Measurements from ENCODE around the gene SFTA2.
A peak's percentile ranks its signal among the peaks of the same experiment; 100 is the strongest.
"Not testable (repeated sequence)": the region's sequence is repeated elsewhere in the genome, so short reads cannot be mapped to it uniquely, and the experiment has no call there.

Gene SFTA2

GRCh38 chr6:30942338-30943060 lies 10.5 kb upstream of the SFTA2 start:
- no peak for DNase-seq (ENCODE audit: low read depth in 3 of 3)

DNA sequence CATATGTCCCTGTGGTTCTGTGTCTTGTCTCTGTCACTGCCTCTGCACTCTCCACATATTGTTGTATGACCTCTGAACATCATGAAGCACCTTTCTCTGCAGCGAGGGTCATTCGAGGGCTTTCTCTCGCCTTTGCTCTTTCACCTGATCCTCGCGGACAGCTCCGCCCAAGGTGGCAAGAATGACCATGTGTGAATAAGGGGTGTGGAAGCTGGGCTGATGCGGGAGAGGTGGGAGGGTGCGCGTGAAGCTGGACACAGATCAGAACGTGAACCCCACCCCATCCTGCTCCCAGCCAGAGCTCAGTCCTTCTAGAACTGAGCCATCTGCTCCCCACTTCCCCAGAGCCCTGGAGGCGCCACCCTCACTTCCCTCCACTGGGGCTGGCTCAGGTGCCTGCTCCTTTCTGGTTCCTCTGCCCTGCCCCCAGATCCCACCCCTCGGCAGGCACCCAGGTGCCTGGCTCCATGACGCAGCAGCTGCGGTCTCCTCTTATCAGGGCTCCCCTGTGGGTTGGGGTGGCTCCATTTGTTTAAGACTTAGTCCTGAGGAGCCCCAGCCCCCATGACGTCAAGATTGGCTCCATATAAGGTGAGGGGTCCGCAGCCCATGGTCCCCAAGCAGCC lies 8.5 kb upstream of the SFTA2 start, which contains the start of gene MUCL3:
Gene MUCL3 (plus strand): TSS at position 613 of the 626 bp plus-strand sequence. CDS start 27 bp downstream, outside the sequence.
- DNase-seq (ENCODE audit: low read depth in 3 of 3): no peak

GRCh38 chr6:30939473-30939872 lies 7.5 kb upstream of the SFTA2 start:
- DNase-seq (ENCODE audit: low read depth in 3 of 3): no peak

DNA sequence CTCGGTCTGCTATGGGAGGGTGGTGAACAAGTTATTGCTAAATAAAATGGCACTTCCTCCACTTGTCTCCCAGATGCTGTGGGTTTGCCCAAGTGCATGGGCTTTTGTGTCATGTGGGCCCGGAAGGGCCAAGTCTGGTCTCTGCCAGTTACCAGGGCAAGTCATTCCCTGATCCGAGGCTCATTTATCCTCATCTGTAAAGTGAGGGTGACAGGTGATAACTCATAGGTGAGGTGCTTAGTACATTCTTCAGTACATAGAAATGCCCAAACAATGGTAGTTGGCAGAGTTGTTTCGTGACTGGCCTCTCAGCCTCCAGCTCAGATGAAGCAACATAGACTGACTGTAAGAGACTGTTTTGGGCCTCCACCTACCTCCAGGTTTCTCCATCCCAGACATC lies 6.8 kb upstream of the SFTA2 start:
- DNase-seq (ENCODE audit: low read depth in 3 of 3): no peak

- DNase-seq (ENCODE audit: low read depth in 3 of 3): no peak
These were observed 5.3 kb upstream of the SFTA2 start for GRCh38 chr6:30937265-30937664.

DNA sequence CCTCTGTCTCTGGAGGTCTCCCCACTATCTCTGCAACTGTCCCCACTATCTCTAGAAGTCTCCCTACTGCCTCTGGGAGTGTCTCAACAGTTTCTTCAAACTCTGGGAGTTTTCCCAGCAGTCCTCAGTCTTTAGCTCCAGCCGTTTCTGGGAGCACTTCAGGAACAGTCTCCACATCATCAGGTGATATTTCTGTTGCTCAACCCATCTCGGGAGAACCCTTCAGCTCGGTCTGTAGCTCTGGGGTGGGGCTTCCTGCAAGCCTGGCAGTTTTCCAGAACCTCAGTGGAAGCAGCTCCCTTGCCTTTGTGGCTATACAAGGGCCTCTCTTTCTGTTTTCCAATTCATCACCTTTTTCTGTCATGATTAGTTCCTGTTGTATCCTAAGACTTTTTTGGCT lies 3.0 kb upstream of the SFTA2 start:
- DNase-seq (ENCODE audit: low read depth in 3 of 3): no peak

DNA sequence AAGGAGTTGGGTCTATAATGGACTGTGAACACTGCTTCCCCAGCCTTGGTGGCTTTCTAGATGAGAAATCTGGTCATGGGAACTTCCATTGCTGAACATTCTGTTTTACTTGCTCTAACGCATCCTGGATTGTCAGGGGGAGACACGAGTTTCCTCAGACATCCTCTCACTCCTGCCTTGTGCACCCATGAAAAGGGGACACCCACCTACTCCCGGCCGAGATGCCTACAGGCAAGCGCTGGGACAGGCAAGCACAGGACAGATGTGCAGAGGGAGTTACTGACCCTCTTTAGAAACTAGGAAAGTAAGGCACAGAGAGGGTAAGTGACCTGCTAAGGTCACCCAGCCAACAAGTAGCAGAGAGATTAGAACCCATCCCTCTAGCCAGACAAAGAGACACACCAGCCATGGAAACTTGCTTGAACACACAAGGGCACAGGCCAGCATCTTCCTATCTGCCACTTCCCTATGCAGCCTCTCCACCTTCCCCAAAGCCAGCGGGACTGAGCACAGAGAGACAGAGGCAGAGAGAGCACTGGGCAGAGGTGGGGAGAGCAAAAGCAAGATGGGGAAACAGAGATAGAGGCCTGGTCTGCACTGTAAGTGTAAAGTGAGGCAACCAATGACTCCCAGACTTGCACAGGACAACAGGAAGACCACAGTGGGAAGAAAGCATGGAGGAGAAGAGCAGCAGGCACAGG lies 845 bp upstream of the SFTA2 start:
- no peak for DNase-seq (ENCODE audit: low read depth in 3 of 3)

GRCh38 chr6:30931272-30931671 lies 698 bp downstream of the SFTA2 start:
- no peak for DNase-seq (ENCODE audit: low read depth in 3 of 3)

DNA sequence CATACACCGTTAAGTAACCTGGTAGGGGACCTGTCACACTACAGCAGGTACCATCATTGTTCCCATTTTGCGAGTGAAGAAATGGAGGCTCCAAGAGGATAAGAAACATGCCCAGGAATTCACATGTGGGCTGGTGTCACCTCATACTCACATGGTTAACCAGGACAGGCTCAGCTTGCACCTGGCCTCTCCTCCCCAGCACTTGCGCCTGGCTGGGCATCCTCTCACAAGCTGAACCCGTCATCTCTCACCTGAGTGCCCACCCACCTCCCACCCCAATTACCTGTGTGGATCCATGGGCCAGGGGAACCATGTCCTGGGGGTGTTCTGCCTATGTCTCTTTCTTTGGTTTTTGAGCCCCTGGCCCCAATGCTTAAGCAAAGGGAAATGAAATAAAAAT lies 1.5 kb downstream of the SFTA2 start:
- DNase-seq (ENCODE audit: low read depth in 3 of 3): no peak

GRCh38 chr6:30928677-30929076 lies 3.3 kb downstream of the SFTA2 start:
- DNase-seq (ENCODE audit: low read depth in 3 of 3): no peak

- not testable (repeated sequence) for DNase-seq (ENCODE audit: low read depth in 3 of 3)
These were observed 4.9 kb downstream of the SFTA2 start for GRCh38 chr6:30927080-30927479.

- DNase-seq (ENCODE audit: low read depth in 3 of 3): no peak
These were observed 5.3 kb downstream of the SFTA2 start for GRCh38 chr6:30926644-30927043.

- DNase-seq (ENCODE audit: low read depth in 3 of 3): not testable (repeated sequence)
These were observed 7.8 kb downstream of the SFTA2 start for GRCh38 chr6:30924040-30924627.

GRCh38 chr6:30922447-30922852 lies 9.5 kb downstream of the SFTA2 start:
- DNase-seq (ENCODE audit: low read depth in 3 of 3): no peak

DNA sequence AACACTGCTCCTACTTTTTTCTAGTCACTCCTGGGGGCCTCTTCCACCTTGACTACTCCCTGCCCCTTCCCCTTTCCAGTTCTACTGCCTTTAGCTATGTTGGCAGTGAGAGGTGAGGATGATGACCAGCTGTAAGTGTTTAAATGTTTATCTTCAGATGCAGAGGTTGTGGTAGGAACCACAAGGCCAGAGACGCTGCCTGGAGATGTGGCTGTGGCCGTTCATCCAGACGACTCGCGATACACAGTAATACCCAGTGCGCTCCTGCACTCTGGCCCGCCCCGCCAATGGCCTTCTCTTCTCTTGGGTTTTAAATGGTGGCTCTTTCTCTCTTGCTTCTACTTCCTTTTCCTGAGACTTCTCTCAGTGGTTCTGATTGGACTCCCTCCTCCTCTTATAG lies 13.3 kb downstream of the SFTA2 start:
- no peak for DNase-seq (ENCODE audit: low read depth in 3 of 3)

DNA sequence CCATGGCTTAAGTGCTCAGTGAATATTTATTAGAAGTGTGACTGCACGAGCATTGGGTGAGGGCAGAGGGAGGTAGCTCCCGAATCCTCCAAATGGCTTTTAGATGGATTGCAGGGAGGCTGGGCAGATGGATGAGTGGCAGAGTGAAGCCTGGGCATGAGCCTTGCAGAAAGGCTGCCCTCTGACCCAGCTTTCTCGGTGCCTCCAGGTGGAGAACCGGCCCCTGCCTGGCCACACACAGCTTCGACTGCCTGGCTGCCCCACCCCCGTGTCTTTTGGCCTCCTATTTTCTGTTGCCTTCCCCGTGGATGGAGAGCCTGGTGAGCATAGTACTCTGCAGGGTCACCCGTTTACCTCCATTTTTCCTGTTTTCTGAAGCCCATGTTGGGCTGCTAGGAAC lies 14.5 kb downstream of the SFTA2 start:
- no peak for DNase-seq (ENCODE audit: low read depth in 3 of 3)

DNA sequence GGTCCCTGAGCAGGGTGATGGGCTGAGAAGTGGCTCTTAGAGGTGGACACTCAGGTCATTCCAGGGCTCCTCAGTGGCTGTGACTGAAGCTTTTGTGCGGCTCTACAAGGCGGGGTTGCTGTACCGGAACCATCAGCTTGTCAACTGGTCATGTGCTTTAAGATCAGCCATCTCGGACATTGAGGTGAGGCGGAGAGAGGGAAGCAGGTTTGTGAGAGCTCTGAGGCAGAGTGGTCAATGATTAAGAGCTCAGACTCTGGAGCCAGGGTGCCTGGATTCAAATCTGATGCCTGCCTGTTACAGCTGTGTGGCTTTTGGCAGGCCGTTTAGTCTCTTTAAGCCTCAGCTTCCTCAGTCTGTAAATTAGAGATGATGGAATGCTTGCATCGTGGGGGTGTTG lies 14.9 kb downstream of the SFTA2 start:
- no peak for DNase-seq (ENCODE audit: low read depth in 3 of 3)

- no peak for DNase-seq (ENCODE audit: low read depth in 3 of 3)
These were observed 16.4 kb downstream of the SFTA2 start for GRCh38 chr6:30915591-30915946.

- DNase-seq (ENCODE audit: low read depth in 3 of 3): peak in 1 of 3 experiments; percentile 14
These were observed 16.9 kb downstream of the SFTA2 start for GRCh38 chr6:30914854-30915590.

- DNase-seq (ENCODE audit: low read depth in 3 of 3): peak; percentile 70 to 86 (median 82)
These were observed 17.7 kb downstream of the SFTA2 start, which contains the start of gene VARS2 for GRCh38 chr6:30914076-30914853. Gene VARS2 (plus strand): TSS chr6:30914238. CDS start chr6:30914837, 599 bp downstream.

DNA sequence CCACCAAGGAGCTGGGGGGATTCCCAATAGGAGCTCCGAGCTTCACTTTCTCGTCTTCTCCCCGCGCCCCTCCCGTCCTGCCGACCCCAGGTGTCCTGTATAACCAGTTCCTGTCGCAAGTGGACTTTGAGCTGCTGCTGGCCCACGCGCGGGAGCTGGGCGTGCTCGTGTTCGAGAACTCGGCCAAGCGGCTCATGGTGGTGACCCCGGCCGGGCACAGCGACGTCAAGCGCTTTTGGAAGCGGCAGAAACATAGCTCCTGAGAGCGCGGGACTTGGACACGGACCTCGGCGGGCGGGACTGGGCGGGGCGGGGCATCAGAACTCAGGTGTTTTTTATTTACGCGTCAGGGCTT lies 18.3 kb downstream of the SFTA2 start:
- DNase-seq (ENCODE audit: low read depth in 3 of 3): no peak
